ENCODE data around the gene GPR156.

GRCh38 chr3:120326784-120327183 is 41.8 kb upstream of the GPR156 start:
- no peak for TF ChIP-seq CTCF (IDR thresholded peaks at IDR 0.05)
- TF ChIP-seq POLR2A (IDR thresholded peaks at IDR 0.05): no peak

All from adrenal gland (tissue), 5 donors.